H1 (cell line): ENCODE data around the gene GNAQ. TPM values are rescaled to one million over a fixed set of nuclear protein-coding genes. Genes with fewer than 3 reads are reported as not detected.

Experiments used
- CTCF ChIA-PET: fragments of 300-600 bp; sonication (Branson Sonifier 250); formaldehyde crosslinking; loops from one replicate; lab custom pipeline; 2021; ENCODE audit not compliant: partially characterized antibody; lab: Charles Lee
- POLR2A ChIA-PET: fragments of 300-600 bp; sonication (Branson Sonifier 250); formaldehyde crosslinking; loops from one replicate; lab custom pipeline; 2021; ENCODE audit warnings: inconsistent platforms; ENCODE audit not compliant: partially characterized antibody; lab: Charles Lee
- DNase-seq, 2 experiments: peaks; one replicate each; pipeline versions ENCODE4 v3.0.0 to v3.0.0-alpha.2; 2010 to 2022; ENCODE audit warnings: low spot score in 2 of 2, low read depth in 1 of 2, mixed read lengths in 1 of 2
- FAIRE-seq: peaks from 2 replicates; lab custom pipeline; 2011; peaks lifted over from hg19 to GRCh38; lab: Jason Lieb, UNC
- H2AFZ ChIP-seq: 2 replicates; pipeline ENCODE4 v1.8.1; 2012; ENCODE audit warnings: low read length, inconsistent platforms
- H2AK5ac ChIP-seq: 2 replicates; pipeline ENCODE4 v1.6.1; 2013; ENCODE audit warnings: low read depth, low read length
- H2BK120ac ChIP-seq: replicated peaks from 2 replicates; pipeline ENCODE3; 2013; ENCODE audit warnings: low read depth, low read length, inconsistent platforms
- H2BK12ac ChIP-seq: 2 replicates; pipeline ENCODE4 v1.6.1; 2013; ENCODE audit warnings: low read depth, low read length
- H2BK15ac ChIP-seq: 2 replicates; pipeline ENCODE4 v1.6.1; 2013; ENCODE audit warnings: low read length
- H2BK20ac ChIP-seq: 2 replicates; pipeline ENCODE4 v1.6.1; 2013; ENCODE audit warnings: low read length
- H2BK5ac ChIP-seq: 2 replicates; pipeline ENCODE4 v1.6.1; 2013; ENCODE audit warnings: low read depth, low read length
- H3K14ac ChIP-seq: 2 replicates; pipeline ENCODE4 v1.6.1; 2013; ENCODE audit warnings: inconsistent platforms; ENCODE audit not compliant: insufficient read length
- H3K18ac ChIP-seq: 2 replicates; pipeline ENCODE4 v1.6.1; 2013; ENCODE audit warnings: low read length; ENCODE audit errors: extremely low read depth
- H3K23ac ChIP-seq: 2 replicates; pipeline ENCODE4 v1.6.1; 2013; ENCODE audit warnings: inconsistent platforms; ENCODE audit not compliant: insufficient read length
- H3K23me2 ChIP-seq: 2 replicates; pipeline ENCODE4 v1.6.1; 2013; ENCODE audit warnings: low read depth, low read length
- H3K27ac ChIP-seq: 2 replicates; pipeline ENCODE4 v1.6.1; 2011; ENCODE audit warnings: low read depth, low read length, inconsistent platforms
- H3K27me3 ChIP-seq, 4 experiments: replicated peaks in 1 of 4; 1 replicate in 1 of 4; 2 replicates in 3 of 4; pipeline versions ENCODE4 v1.6.1 to v1.8.1; 2011 to 2013; ENCODE audit warnings: low read length in 3 of 4, mild to moderate bottlenecking in 3 of 4, inconsistent platforms in 2 of 4, mixed read lengths in 2 of 4, moderate library complexity in 1 of 4; ENCODE audit not compliant: control insufficient read depth in 3 of 4, insufficient read depth in 3 of 4; ENCODE audit errors: extremely low read depth in 1 of 4
- H3K36me3 ChIP-seq, 4 experiments: 2 replicates each; pipeline versions ENCODE4 v1.6.1 to v1.8.1; 2011 to 2013; ENCODE audit warnings: mild to moderate bottlenecking in 4 of 4, low read length in 3 of 4, moderate library complexity in 2 of 4, control low read depth in 1 of 4, inconsistent platforms in 1 of 4; ENCODE audit not compliant: insufficient read depth in 4 of 4, control insufficient read depth in 2 of 4
- H3K4ac ChIP-seq: replicated peaks from 2 replicates; pipeline ENCODE3; 2013; ENCODE audit warnings: low read length, low read depth, mixed read lengths, inconsistent platforms; ENCODE audit not compliant: insufficient read length
- H3K4me1 ChIP-seq, 4 experiments: replicated peaks in 1 of 4; 1 replicate in 1 of 4; 2 replicates in 3 of 4; pipeline versions ENCODE4 v1.6.1 to v1.8.1; 2011 to 2013; ENCODE audit warnings: low read length in 3 of 4, inconsistent platforms in 2 of 4, mixed read lengths in 1 of 4; ENCODE audit not compliant: insufficient read depth in 4 of 4, control insufficient read depth in 3 of 4
- H3K4me2 ChIP-seq, 2 experiments: 2 replicates each; pipeline versions ENCODE4 v1.6.1 to v1.8.1; 2011 to 2013; ENCODE audit warnings: low read depth in 2 of 2, low read length in 2 of 2, control low read depth in 1 of 2, inconsistent platforms in 1 of 2, mild to moderate bottlenecking in 1 of 2; ENCODE audit not compliant: insufficient read depth in 1 of 2
- H3K4me3 ChIP-seq, 4 experiments: fragments of 200-600, 300-600 bp in 1 of 4; sonication (generic), shearing (Covaris generic), sonication (Bioruptor Twin) in 1 of 4; 2 replicates each; pipeline versions ENCODE4 v1.5.1 to v1.8.1; 2011 to 2016; ENCODE audit warnings: low read length in 4 of 4, low read depth in 3 of 4, control low read depth in 2 of 4, inconsistent platforms in 2 of 4, mild to moderate bottlenecking in 2 of 4, mixed read lengths in 1 of 4, moderate library complexity in 1 of 4; ENCODE audit not compliant: insufficient read depth in 2 of 4; ENCODE audit errors: extremely low read depth in 1 of 4
- H3K56ac ChIP-seq: replicated peaks from 2 replicates; pipeline ENCODE3; 2013; ENCODE audit warnings: low read depth, mild to moderate bottlenecking, mixed read lengths, low read length, inconsistent platforms; ENCODE audit not compliant: insufficient read length
- H3K79me1 ChIP-seq: 2 replicates; pipeline ENCODE4 v1.6.1; 2013; ENCODE audit warnings: low read depth, low read length, control low read depth
- H3K79me2 ChIP-seq, 2 experiments: 2 replicates each; pipeline versions ENCODE4 v1.6.1 to v1.8.1; 2012 to 2013; ENCODE audit warnings: low read length in 2 of 2, mild to moderate bottlenecking in 2 of 2, inconsistent platforms in 1 of 2; ENCODE audit not compliant: insufficient read depth in 2 of 2, control insufficient read depth in 1 of 2
- H3K9ac ChIP-seq, 4 experiments: replicated peaks in 1 of 4; 1 replicate in 1 of 4; 2 replicates in 3 of 4; pipeline versions ENCODE4 v1.6.1 to v1.8.1; 2011 to 2013; ENCODE audit warnings: low read depth in 3 of 4, low read length in 3 of 4, control low read depth in 2 of 4, mild to moderate bottlenecking in 2 of 4, moderate library complexity in 2 of 4, inconsistent platforms in 1 of 4; ENCODE audit errors: extremely low read depth in 1 of 4
- H3K9me3 ChIP-seq, 2 experiments: 2 replicates each; pipeline versions ENCODE4 v1.6.1 to v1.8.1; 2012 to 2013; ENCODE audit warnings: mild to moderate bottlenecking in 2 of 2, moderate library complexity in 2 of 2, control low read depth in 1 of 2, inconsistent platforms in 1 of 2, low read depth in 1 of 2, low read length in 1 of 2, mixed read lengths in 1 of 2; ENCODE audit not compliant: insufficient read depth in 2 of 2
- H4K20me1 ChIP-seq, 2 experiments: replicated peaks in 1 of 2; 2 replicates each; pipeline versions ENCODE3 to v1.8.1; 2011 to 2013; ENCODE audit warnings: inconsistent platforms in 2 of 2, low read length in 2 of 2, mild to moderate bottlenecking in 1 of 2; ENCODE audit not compliant: insufficient read depth in 2 of 2, control insufficient read depth in 1 of 2
- H4K5ac ChIP-seq: 2 replicates; pipeline ENCODE4 v1.6.1; 2013; ENCODE audit warnings: low read length, low read depth, mixed read lengths, inconsistent platforms; ENCODE audit not compliant: insufficient read length
- H4K8ac ChIP-seq: 2 replicates; pipeline ENCODE4 v1.8.0; 2013; ENCODE audit warnings: mild to moderate bottlenecking, moderate library complexity, low read length, inconsistent platforms; ENCODE audit not compliant: insufficient read depth; ENCODE audit errors: extremely low read depth
- H4K91ac ChIP-seq: replicated peaks from 2 replicates; pipeline ENCODE3; 2013; ENCODE audit warnings: low read length, mixed read lengths, inconsistent platforms; ENCODE audit not compliant: insufficient read length
- BCL11A ChIP-seq, 2 experiments: IDR thresholded peaks; one replicate each; pipeline ENCODE4 v1.6.1; 2011; ENCODE audit warnings: low read depth in 2 of 2, low read length in 2 of 2, mild to moderate bottlenecking in 2 of 2
- CREB1 ChIP-seq: IDR thresholded peaks from 2 replicates; pipeline ENCODE4 v1.6.1; 2012; ENCODE audit warnings: inconsistent platforms
- CTBP2 ChIP-seq: IDR thresholded peaks from 2 replicates; pipeline ENCODE4 v1.7.0; 2011; ENCODE audit warnings: borderline replicate concordance, mild to moderate bottlenecking, moderate library complexity, mixed read lengths, low read length; ENCODE audit not compliant: insufficient read depth, insufficient read length
- E2F6 ChIP-seq: IDR thresholded peaks from 2 replicates; pipeline ENCODE4 v1.6.1; 2012; ENCODE audit warnings: inconsistent platforms
- EP300 ChIP-seq, 2 experiments: IDR thresholded peaks; 1 replicate in 1 of 2; 2 replicates in 1 of 2; pipeline ENCODE4 v1.6.1; 2011 to 2012; ENCODE audit warnings: low read depth in 2 of 2, low read length in 2 of 2, mild to moderate bottlenecking in 2 of 2, borderline replicate concordance in 1 of 2, inconsistent platforms in 1 of 2, moderate library complexity in 1 of 2
- HDAC2 ChIP-seq, 2 experiments: fragments of 300-600 bp in 1 of 2; sonication (generic) in 1 of 2; IDR thresholded peaks; 2 replicates each; pipeline ENCODE4 v1.6.1; 2011 to 2012; ENCODE audit warnings: low read depth in 2 of 2, low read length in 2 of 2, mild to moderate bottlenecking in 2 of 2, moderate library complexity in 2 of 2, borderline replicate concordance in 1 of 2, inconsistent platforms in 1 of 2
- HDAC6 ChIP-seq: IDR thresholded peaks from one replicate; pipeline ENCODE4 v1.7.1; 2012; ENCODE audit warnings: low read depth, mild to moderate bottlenecking, inconsistent platforms, low read length, moderate library complexity
- NRF1 ChIP-seq: IDR thresholded peaks from 2 replicates; pipeline ENCODE4 v1.6.1; 2011; ENCODE audit warnings: mild to moderate bottlenecking, low read depth, low read length, improper control_type of control experiment
- POU5F1 ChIP-seq: IDR thresholded peaks from 2 replicates; pipeline ENCODE4 v1.6.1; 2011; ENCODE audit warnings: low read depth, mild to moderate bottlenecking, low read length, moderate library complexity
- RXRA ChIP-seq: IDR thresholded peaks from 2 replicates; pipeline ENCODE4 v1.6.1; 2011; ENCODE audit warnings: low read depth, mild to moderate bottlenecking, low read length, moderate library complexity; ENCODE audit not compliant: insufficient read depth
- SIRT6 ChIP-seq: IDR thresholded peaks from one replicate; pipeline ENCODE4 v1.7.1; 2012; ENCODE audit warnings: low read length, inconsistent platforms
- SIX5 ChIP-seq: IDR thresholded peaks from 2 replicates; pipeline ENCODE4 v1.6.1; 2011; ENCODE audit warnings: mild to moderate bottlenecking, low read depth, low read length
- YY1 ChIP-seq: IDR thresholded peaks from 2 replicates; pipeline ENCODE4 v1.6.1; 2011; ENCODE audit warnings: low read depth, mild to moderate bottlenecking, low read length
- WGBS, 2 experiments: shearing (Covaris generic) in 1 of 2; methylation state at CpG; one replicate each; pipeline versions ENCODE4 v1.1.6 to v1.1.7; 2013 to 2015; ENCODE audit warnings: low lambda C conversion rate in 2 of 2, mixed read lengths in 2 of 2, inconsistent platforms in 1 of 2, low coverage in 1 of 2, missing lambda C conversion rate in 1 of 2; ENCODE audit not compliant: insufficient replicate concordance in 2 of 2, insufficient coverage in 1 of 2, insufficient read length in 1 of 2; ENCODE audit errors: extremely low coverage in 1 of 2, missing lambda C conversion rate in 1 of 2; 5-methylcytosine and 5-hydroxymethylcytosine counted together
- polyA plus RNA-seq, 7 experiments: library from polyadenylated mRNA; depleted of rRNA in 3 of 7; stranded (reverse) in 5 of 7; unstranded in 2 of 7; fragments of >200 nt in 5 of 7; fragments of 200-250 nt in 2 of 7; gene quantifications; 1 replicate in 5 of 7; 2 replicates in 1 of 7; 4 replicates in 1 of 7; pipeline versions ENCODE4 v1.2.1 to v1.2.3, GENCODE V29; 2011 to 2013; ENCODE audit warnings: missing spikeins in 2 of 7, mixed read lengths in 2 of 7
- total RNA-seq: library from RNA; stranded (reverse); fragmentation: NEBNext Ultra II Directional; extraction: Animal tissue kit (Norgen Biotek cat#: 25700); gene quantifications from 2 replicates; pipeline ENCODE4 v1.2.1, GENCODE V29; 2021

Gene GNAQ
- total and polyA plus RNA-seq, 2 of the 8 experiments (the other 6 are each of a cell fraction or from before 2014, with no cell fraction given): 22.8 to 63.8 TPM

GRCh38 chr9:77667151-77667550, 364.5 kb downstream of the GNAQ start:
- no peak for FAIRE-seq
- no peaks in the 10 kb centered on the region for H3K79me2 ChIP-seq
- no peak overlapping the region for H4K5ac ChIP-seq
- no peak overlapping the region for H4K8ac ChIP-seq
- H3K14ac ChIP-seq: no peak overlapping the region
- no peak overlapping the region for H3K4me3 ChIP-seq
- H3K56ac ChIP-seq: no peak overlapping the region
- no peaks in the 10 kb centered on the region for H3K27me3 ChIP-seq
- H3K79me1 ChIP-seq: no peaks in the 10 kb centered on the region
- H3K4ac ChIP-seq: no peak overlapping the region
- no peak overlapping the region for H4K91ac ChIP-seq
- H2BK15ac ChIP-seq: no peak overlapping the region
- H3K27ac ChIP-seq: no peak overlapping the region
- no peak overlapping the region for H2BK12ac ChIP-seq
- CTCF ChIA-PET: interaction anchor here (2.2 kb wide), 1 partner anchor 234 kb away, joined by 4 read pairs; no protein-coding TSS in a partner anchor
- WGBS, 2 experiments: 96% methylated on average over 1 of the region's 1 CpG; no CpG with 5 or more reads in 1 of the 2 experiments
- DNase-seq: no peak
- no peak overlapping the region for H3K9ac ChIP-seq
- no peaks in the 10 kb centered on the region for H3K4me1 ChIP-seq
- no peaks in the 10 kb centered on the region for H3K9me3 ChIP-seq
- H4K20me1 ChIP-seq: no peaks in the 10 kb centered on the region
- H2BK120ac ChIP-seq: no peak overlapping the region
- H3K36me3 ChIP-seq: no peaks in the 10 kb centered on the region
- H2BK5ac ChIP-seq: no peak overlapping the region
- no peak overlapping the region for H2AFZ ChIP-seq
- no peaks in the 10 kb centered on the region for H3K23me2 ChIP-seq
- no peak overlapping the region for H3K23ac ChIP-seq
- no peak overlapping the region for H2AK5ac ChIP-seq
- H3K4me2 ChIP-seq: no peak overlapping the region
- POLR2A ChIA-PET: no interaction called here
- H3K18ac ChIP-seq: no peak overlapping the region
- H2BK20ac ChIP-seq: no peak overlapping the region
- TF ChIP-seq SIX5: no peak
- no peak for TF ChIP-seq RXRA
- TF ChIP-seq HDAC6: no peak
- TF ChIP-seq CREB1: no peak
- TF ChIP-seq NRF1: no peak
- TF ChIP-seq POU5F1: no peak
- TF ChIP-seq HDAC2 (IDR thresholded peaks at IDR 0.05; ENCODE audit: borderline replicate concordance in 1 of 2, low read depth in 2 of 2, low read length in 2 of 2): no peak
- no peak for TF ChIP-seq YY1
- TF ChIP-seq SIRT6: no peak
- TF ChIP-seq CTBP2: no peak
- TF ChIP-seq EP300 (IDR thresholded peaks at IDR 0.05; ENCODE audit: borderline replicate concordance in 1 of 2, low read depth in 2 of 2, low read length in 2 of 2): no peak
- TF ChIP-seq E2F6: no peak
- TF ChIP-seq BCL11A (IDR thresholded peaks at IDR 0.05; ENCODE audit: low read depth in 2 of 2, low read length in 2 of 2): no peak
